Upper lobe of right lung (tissue), 1 donor: ENCODE measurements around the gene ZNF782. TPM values are rescaled to one million over a fixed set of nuclear protein-coding genes. Genes with fewer than 3 reads are reported as not detected.
"Not testable (repeated sequence)": the region's sequence is repeated elsewhere in the genome, so short reads cannot be mapped to it uniquely, and the experiment has no call there.

ENCODE experiments used
- ATAC-seq: fragments of 200-7000 bp; cut with Tn5 transposase; one replicate; pipeline ENCODE4 v1.9.1; 2020; ENCODE audit warnings: mild to moderate bottlenecking, moderate library complexity
- DNase-seq: peaks from one replicate; pipeline ENCODE4 v3.0.0-alpha.2; 2020
- H3K27ac ChIP-seq: fragments of 200-600 bp; one replicate; pipeline ENCODE4 v1.8.0; 2022
- H3K27me3 ChIP-seq: fragments of 200-600 bp; one replicate; pipeline ENCODE4 v1.8.0; 2022; ENCODE audit warnings: mild to moderate bottlenecking
- H3K36me3 ChIP-seq: fragments of 200-600 bp; one replicate; pipeline ENCODE4 v1.8.0; 2022
- H3K4me1 ChIP-seq: fragments of 200-600 bp; one replicate; pipeline ENCODE4 v1.8.0; 2022
- H3K4me3 ChIP-seq: fragments of 200-600 bp; one replicate; pipeline ENCODE4 v1.8.0; 2022; ENCODE audit warnings: mild to moderate bottlenecking
- H3K9me3 ChIP-seq: fragments of 200-600 bp; one replicate; pipeline ENCODE4 v1.8.0; 2022
- CTCF ChIP-seq: fragments of 200-600 bp; IDR thresholded peaks from one replicate; pipeline ENCODE4 v1.8.0; 2022; ENCODE audit warnings: antibody characterized with exemption
- intact Hi-C: fragments of 100-400 bp; cut with DNase I; formaldehyde crosslinking; loops from one replicate; pipeline ENCODE4 v1.11.0; 2022
- total RNA-seq: library from RNA; stranded (reverse); fragmentation: NEBNext Ultra II Directional; extraction: Animal tissue kit (Norgen Biotek cat#: 25700); gene quantifications from one replicate; pipeline ENCODE4 v1.2.1, GENCODE V29; 2021
- donor health status: DM: no; HTN: yes; CAD: no; lungs with severe emphysema.

Gene ZNF782
- total RNA-seq, 1 donor from 2014 or later: 4.5 TPM

- H3K27ac ChIP-seq: no peak overlapping the region
- H3K36me3 ChIP-seq: peaks cover 9% of the 10 kb centered on the region
- no peaks in the 10 kb centered on the region for H3K4me1 ChIP-seq
- H3K27me3 ChIP-seq: no peaks in the 10 kb centered on the region
- intact Hi-C loops: no loop called here
- H3K9me3 ChIP-seq: peaks cover 97% of the 10 kb centered on the region
- no peak for ATAC-seq
- no peak for DNase-seq
- no peak overlapping the region for H3K4me3 ChIP-seq
- no peak for TF ChIP-seq CTCF
Measured at GRCh38 chr9:96818533-96818932, 35.8 kb downstream of the ZNF782 start.

DNA sequence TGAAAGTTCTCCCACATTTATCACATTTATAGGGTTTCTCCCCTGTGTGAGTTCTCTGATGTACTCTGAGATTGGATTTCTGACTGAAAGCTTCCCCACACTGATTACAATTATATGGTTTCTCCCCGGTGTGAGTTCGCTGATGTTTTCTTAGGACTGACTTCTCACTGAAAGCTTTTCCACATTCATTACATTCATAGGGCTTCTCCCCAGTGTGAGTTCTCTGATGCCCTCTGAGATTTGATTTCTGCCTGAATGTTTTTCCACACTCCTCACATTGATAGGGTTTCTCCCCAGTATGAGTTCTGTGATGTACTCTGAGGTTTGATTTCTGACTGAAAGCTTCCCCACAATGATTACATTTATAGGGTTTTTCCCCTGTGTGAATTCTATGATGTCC, 36.3 kb downstream of the ZNF782 start:
- intact Hi-C loops: no loop called here
- no peak for ATAC-seq
- peaks cover 3% of the 10 kb centered on the region for H3K36me3 ChIP-seq
- peaks cover 97% of the 10 kb centered on the region for H3K9me3 ChIP-seq
- no peak for DNase-seq
- no peak for TF ChIP-seq CTCF
- H3K4me1 ChIP-seq: no peaks in the 10 kb centered on the region
- no peak overlapping the region for H3K27ac ChIP-seq
- H3K4me3 ChIP-seq: no peak overlapping the region
- H3K27me3 ChIP-seq: no peaks in the 10 kb centered on the region

DNA sequence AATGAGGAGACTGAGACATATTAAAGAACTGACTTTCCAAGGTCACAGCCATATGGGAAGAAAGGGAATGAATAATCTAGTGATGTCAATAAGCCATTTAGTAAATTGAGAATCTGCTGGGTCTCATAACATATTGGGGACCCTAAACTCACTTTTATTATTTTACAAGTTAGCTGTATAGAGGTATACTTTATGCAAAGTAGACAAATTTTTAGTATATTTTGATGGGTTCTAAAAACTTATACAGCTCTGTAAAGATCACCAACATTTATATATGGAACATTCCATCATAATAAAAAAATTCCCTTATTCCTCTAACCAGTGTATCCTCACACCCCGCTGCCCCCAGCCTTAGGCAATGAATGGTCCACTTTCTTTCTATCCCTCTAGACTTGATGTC, 40.7 kb downstream of the ZNF782 start:
- H3K27me3 ChIP-seq: no peaks in the 10 kb centered on the region
- DNase-seq (no peak), ATAC-seq (no peak)
- no peaks in the 10 kb centered on the region for H3K4me1 ChIP-seq
- no peaks in the 10 kb centered on the region for H3K36me3 ChIP-seq
- no peak for TF ChIP-seq CTCF
- peaks cover 93% of the 10 kb centered on the region for H3K9me3 ChIP-seq
- H3K27ac ChIP-seq: no peak overlapping the region
- H3K4me3 ChIP-seq: no peak overlapping the region
- intact Hi-C loops: no loop called here

- H3K36me3 ChIP-seq: not testable (repeated sequence)
Measured at GRCh38 chr9:96798959-96799358, 55.4 kb downstream of the ZNF782 start.

DNA sequence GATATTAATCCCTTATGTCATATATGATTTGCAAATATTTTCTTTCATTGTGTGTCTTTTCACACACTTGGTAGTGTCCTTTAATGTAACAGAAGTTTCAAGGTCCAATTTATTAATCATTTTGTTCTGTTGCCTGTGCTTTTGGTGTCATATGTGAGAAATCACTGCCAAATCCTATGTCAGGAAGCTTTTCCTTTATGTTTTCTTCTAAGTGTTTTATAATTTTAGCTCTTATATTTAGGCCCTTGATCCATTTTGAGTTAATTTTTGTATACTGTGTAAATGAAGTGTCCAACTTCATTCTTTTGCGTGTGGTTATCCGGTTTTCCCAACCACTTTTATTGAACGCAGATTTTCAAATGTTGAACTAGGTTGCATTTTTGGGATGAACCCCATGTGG, 70.3 kb downstream of the ZNF782 start:
- TF ChIP-seq CTCF: no peak
- no peaks in the 10 kb centered on the region for H3K4me1 ChIP-seq
- H3K27ac ChIP-seq: no peak overlapping the region
- H3K36me3 ChIP-seq: no peaks in the 10 kb centered on the region
- no peak overlapping the region for H3K4me3 ChIP-seq
- ATAC-seq: no peak
- intact Hi-C loops: no loop called here
- no peaks in the 10 kb centered on the region for H3K27me3 ChIP-seq
- no peak for DNase-seq
- peaks cover 7% of the 10 kb centered on the region for H3K9me3 ChIP-seq

More at GRCh38 chr9:96798959-96799358, 55.4 kb downstream of the ZNF782 start:
- DNase-seq, H3K4me1 ChIP-seq, H3K4me3 ChIP-seq, ATAC-seq, H3K27me3 ChIP-seq, intact Hi-C loops, H3K27ac ChIP-seq: not testable (repeated sequence)
- H3K9me3 ChIP-seq: peaks cover 15% of the 10 kb centered on the region

GRCh38 chr9:96782235-96782634, 72.1 kb downstream of the ZNF782 start:
- TF ChIP-seq CTCF: no peak
- H3K27ac ChIP-seq: no peak overlapping the region
- H3K27me3 ChIP-seq: no peaks in the 10 kb centered on the region
- H3K4me1 ChIP-seq: peaks cover 3% of the 10 kb centered on the region
- H3K4me3 ChIP-seq: no peak overlapping the region
- ATAC-seq (no peak), DNase-seq (no peak)
- intact Hi-C loops: no loop called here
- no peaks in the 10 kb centered on the region for H3K36me3 ChIP-seq
- H3K9me3 ChIP-seq: peaks cover 7% of the 10 kb centered on the region
